Common myeloid progenitor, CD34-positive (primary cell): ENCODE measurements around the gene DSG2.

Experiments
- CTCF ChIA-PET: fragments of 350-600 bp; sonication (Branson Sonifier 250); formaldehyde crosslinking; loops from one replicate; lab custom pipeline; 2021; ENCODE audit warnings: antibody characterized with exemption; lab: Charles Lee
- POLR2A ChIA-PET: fragments of 350-600 bp; sonication (Branson Sonifier 250); formaldehyde crosslinking; loops from one replicate; lab custom pipeline; 2021; ENCODE audit warnings: antibody characterized with exemption; lab: Charles Lee
- DNase-seq, 3 donors: peaks; one replicate each; pipeline versions ENCODE4 v3.0.0 to v3.0.0-alpha.2; 2013
- H3K27ac ChIP-seq, 2 experiments: 1 replicate in 1 of 2; 2 replicates in 1 of 2; pipeline ENCODE4 v1.7.0; 2013; ENCODE audit warnings: inconsistent platforms in 2 of 2, low read length in 2 of 2, mild to moderate bottlenecking in 2 of 2, low read depth in 1 of 2, moderate library complexity in 1 of 2; ENCODE audit not compliant: severe bottlenecking in 2 of 2, insufficient read depth in 1 of 2, poor library complexity in 1 of 2
- H3K27me3 ChIP-seq, 5 experiments: replicated peaks in 2 of 5; 1 replicate in 3 of 5; 2 replicates in 2 of 5; pipeline versions ENCODE4 v1.6.1 to v1.7.0; 2013; ENCODE audit warnings: low read length in 4 of 5, mild to moderate bottlenecking in 2 of 5, moderate library complexity in 2 of 5, inconsistent platforms in 1 of 5; ENCODE audit not compliant: insufficient read depth in 5 of 5, control insufficient read depth in 4 of 5
- H3K36me3 ChIP-seq, 4 experiments: 1 replicate in 2 of 4; 2 replicates in 2 of 4; pipeline versions ENCODE4 v1.6.1 to v1.7.0; 2013; ENCODE audit warnings: low read length in 3 of 4, control low read depth in 1 of 4, mild to moderate bottlenecking in 1 of 4; ENCODE audit not compliant: control insufficient read depth in 4 of 4, insufficient read depth in 4 of 4
- H3K4me1 ChIP-seq, 4 experiments: 1 replicate in 3 of 4; 2 replicates in 1 of 4; pipeline versions ENCODE4 v1.6.1 to v1.7.1; 2013; ENCODE audit warnings: low read length in 3 of 4, mild to moderate bottlenecking in 3 of 4, control low read depth in 1 of 4, inconsistent platforms in 1 of 4, moderate library complexity in 1 of 4; ENCODE audit not compliant: control insufficient read depth in 4 of 4, insufficient read depth in 4 of 4; ENCODE audit errors: control extremely low read depth in 1 of 4
- H3K4me3 ChIP-seq, 7 experiments: 1 replicate in 4 of 7; 2 replicates in 3 of 7; pipeline versions ENCODE4 v1.5.1 to v1.7.0; 2013; ENCODE audit warnings: mild to moderate bottlenecking in 7 of 7, low read length in 6 of 7, moderate library complexity in 6 of 7, inconsistent platforms in 2 of 7, low read depth in 2 of 7, control low read depth in 1 of 7; ENCODE audit not compliant: insufficient read depth in 4 of 7, control insufficient read depth in 1 of 7; ENCODE audit errors: extremely low read depth in 1 of 7
- H3K9me3 ChIP-seq, 5 experiments: 1 replicate in 4 of 5; 2 replicates in 1 of 5; pipeline versions ENCODE4 v1.6.1 to v1.7.1; 2013; ENCODE audit warnings: low read length in 4 of 5, mild to moderate bottlenecking in 2 of 5, inconsistent platforms in 1 of 5, low read depth in 1 of 5, moderate library complexity in 1 of 5; ENCODE audit not compliant: control insufficient read depth in 4 of 5, insufficient read depth in 2 of 5; ENCODE audit errors: control extremely low read depth in 1 of 5
- WGBS: methylation state at CpG from one replicate; pipeline ENCODE4 v1.1.5; 2013; ENCODE audit not compliant: insufficient coverage; 5-methylcytosine and 5-hydroxymethylcytosine counted together

DSG2 gene

DNA sequence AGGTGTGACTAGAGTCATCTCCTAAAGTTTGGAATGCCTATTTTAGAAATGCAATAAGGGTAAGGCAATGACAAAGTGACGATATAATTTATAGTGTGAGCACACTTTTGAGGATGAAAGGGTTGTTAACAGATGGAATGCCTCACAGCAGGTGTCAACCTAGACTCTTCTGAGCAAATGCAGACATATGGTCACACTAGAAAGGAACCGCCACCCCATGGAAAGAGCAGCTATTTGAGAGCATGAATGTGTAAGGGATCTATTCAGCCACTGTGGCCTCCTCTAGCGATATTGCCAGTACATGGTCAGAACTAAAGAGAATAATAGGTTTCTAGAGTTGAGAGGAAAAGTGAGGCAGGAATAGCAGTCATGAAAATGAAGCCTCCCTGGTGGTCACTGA is 18.5 kb downstream of the DSG2 start:
- H3K27me3 ChIP-seq: no peaks in the 10 kb centered on the region
- no peak overlapping the region for H3K4me3 ChIP-seq
- DNase-seq: no peak
- ChIA-PET POLR2A (interaction anchor here (0.6 kb wide), 1 partner anchor 101 kb away, joined by 3 read pairs; no protein-coding TSS in a partner anchor), CTCF (no interaction called here)
- no peak overlapping the region for H3K27ac ChIP-seq
- H3K4me1 ChIP-seq: peaks cover 0 to 11% (median 4%) of the 10 kb centered on the region in 4 experiments
- 100% methylated on average over 3 of the region's 3 CpGs for WGBS
- H3K9me3 ChIP-seq: no peaks in the 10 kb centered on the region
- peaks cover 0 to 19% (median 3%) of the 10 kb centered on the region in 4 experiments for H3K36me3 ChIP-seq

DNA sequence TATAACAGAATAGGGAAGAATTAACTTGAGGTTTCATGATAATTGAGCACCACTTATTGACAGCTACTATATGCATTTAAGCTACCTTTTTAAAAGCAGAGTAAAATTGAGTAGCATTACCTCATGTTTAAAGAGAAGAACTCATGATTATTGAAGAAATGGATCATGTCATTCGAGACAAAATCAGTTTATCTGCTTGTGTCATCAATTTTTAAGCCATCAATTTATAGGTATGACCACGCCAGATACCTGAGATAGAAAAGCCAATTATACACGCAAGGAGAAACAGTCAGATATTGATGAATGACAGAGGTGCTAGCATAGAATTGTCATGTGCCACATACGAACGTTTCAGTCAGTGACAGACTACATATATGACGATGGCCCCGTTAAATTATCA is 28.4 kb downstream of the DSG2 start:
- WGBS: 95% methylated on average over 6 of the region's 7 CpGs
- DNase-seq: no peak
- Histone ChIP-seq H3K9me3 (no peaks in the 10 kb centered on the region), H3K36me3 (peaks cover 8 to 47% (median 15%) of the 10 kb centered on the region in 4 experiments), H3K4me3 (no peak overlapping the region), H3K27me3 (no peaks in the 10 kb centered on the region), H3K27ac (no peak overlapping the region), H3K4me1 (no peaks in the 10 kb centered on the region)
- ChIA-PET CTCF (interaction anchor here (0.7 kb wide), 1 partner anchor 58 kb away, joined by 3 read pairs; no protein-coding TSS in a partner anchor), POLR2A (interaction anchor here (0.6 kb wide), 1 partner anchor 16 kb away, joined by 3 read pairs; no protein-coding TSS in a partner anchor)

DNA sequence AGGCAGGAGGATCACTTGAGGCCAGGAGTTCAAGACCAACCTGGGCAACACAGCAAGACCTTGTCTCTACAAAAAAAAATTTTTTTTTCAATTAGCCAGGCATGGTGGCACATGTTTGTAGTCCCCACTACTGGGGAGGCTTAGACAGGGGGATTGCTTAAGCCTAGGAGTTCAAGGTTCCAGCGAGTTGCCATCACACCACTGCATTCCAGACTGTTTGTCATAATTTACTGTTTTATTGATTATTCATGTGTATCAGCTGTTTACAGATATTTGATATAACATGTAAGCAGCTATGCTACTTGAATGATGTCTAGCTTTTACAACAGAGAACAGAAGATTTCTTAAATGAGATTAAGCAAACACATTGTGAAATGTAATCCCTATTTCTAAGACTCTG is 35.3 kb downstream of the DSG2 start:
- Histone ChIP-seq H3K27me3 (no peaks in the 10 kb centered on the region), H3K27ac (no peak overlapping the region), H3K9me3 (no peaks in the 10 kb centered on the region), H3K4me1 (no peaks in the 10 kb centered on the region), H3K36me3 (peaks cover 0 to 39% (median 9%) of the 10 kb centered on the region in 4 experiments), H3K4me3 (no peak overlapping the region)
- POLR2A ChIA-PET: no interaction called here
- DNase-seq: no peak
- CTCF ChIA-PET: interaction anchor here (1.0 kb wide), 1 partner anchor 19 kb away, joined by 3 read pairs; no protein-coding TSS in a partner anchor
- no CpG with 5 or more reads among the region's 1 CpG for WGBS

GRCh38 chr18:31538837-31539236 is 40.9 kb downstream of the DSG2 start:
- Histone ChIP-seq H3K27ac (no peak overlapping the region), H3K27me3 (no peaks in the 10 kb centered on the region), H3K9me3 (no peaks in the 10 kb centered on the region), H3K4me1 (no peaks in the 10 kb centered on the region), H3K36me3 (peaks cover 18 to 72% (median 34%) of the 10 kb centered on the region in 4 experiments), H3K4me3 (no peak overlapping the region)
- POLR2A ChIA-PET: no interaction called here
- WGBS: 100% methylated on average over 1 of the region's 3 CpGs
- no peak for DNase-seq
- CTCF ChIA-PET: no interaction called here

GRCh38 chr18:31546476-31546875 is 48.5 kb downstream of the DSG2 start:
- no peak overlapping the region for H3K27ac ChIP-seq
- H3K9me3 ChIP-seq: no peaks in the 10 kb centered on the region
- 95% methylated on average over 2 of the region's 2 CpGs for WGBS
- DNase-seq: no peak
- H3K4me1 ChIP-seq: no peaks in the 10 kb centered on the region
- no peak overlapping the region for H3K4me3 ChIP-seq
- no peaks in the 10 kb centered on the region for H3K27me3 ChIP-seq
- ChIA-PET CTCF (interaction anchor here (0.7 to 1.7 kb wide), 2 partner anchors 14 to 17 kb away, joined by 3 to 5 read pairs; no protein-coding TSS in a partner anchor), POLR2A (no interaction called here)
- peaks cover 7 to 39% (median 21%) of the 10 kb centered on the region in 4 experiments for H3K36me3 ChIP-seq

GRCh38 chr18:31548853-31549252 is 50.9 kb downstream of the DSG2 start:
- CTCF ChIA-PET: interaction anchor here (0.8 to 2.2 kb wide), 5 partner anchors 8 to 174 kb away, joined by 3 to 8 read pairs (median 4); no protein-coding TSS in a partner anchor
- Histone ChIP-seq H3K4me3 (no peak overlapping the region), H3K27me3 (no peaks in the 10 kb centered on the region), H3K9me3 (no peaks in the 10 kb centered on the region), H3K36me3 (peaks cover 0 to 18% (median 8%) of the 10 kb centered on the region in 4 experiments), H3K4me1 (no peaks in the 10 kb centered on the region), H3K27ac (no peak overlapping the region)
- WGBS: no CpG with 5 or more reads among the region's 2 CpGs
- DNase-seq: no peak
- POLR2A ChIA-PET: no interaction called here

- Histone ChIP-seq H3K27me3 (no peaks in the 10 kb centered on the region), H3K4me3 (no peak overlapping the region), H3K36me3 (peaks cover 0 to 18% (median 8%) of the 10 kb centered on the region in 4 experiments), H3K27ac (no peak overlapping the region), H3K9me3 (no peaks in the 10 kb centered on the region), H3K4me1 (no peaks in the 10 kb centered on the region)
- WGBS: 100% methylated on average over 2 of the region's 4 CpGs
- no peak for DNase-seq
- ChIA-PET POLR2A (no interaction called here), CTCF (interaction anchor here (1.0 to 2.2 kb wide), 4 partner anchors 9 to 174 kb away, joined by 3 to 8 read pairs (median 4); no protein-coding TSS in a partner anchor)
Measured at GRCh38 chr18:31549416-31549815, 51.4 kb downstream of the DSG2 start.
